SKM-1 treated with dmso at 0.1 percent for 144 hours (cell line): ENCODE measurements around the gene FOXO4.
"Not testable (repeated sequence)": the region's sequence is repeated elsewhere in the genome, so short reads cannot be mapped to it uniquely, and the experiment has no call there.

ENCODE experiments used
- DNase-seq: peaks from one replicate; lab custom pipeline; 2025; ENCODE audit not compliant: unreplicated experiment; lab: John Stamatoyannopoulos, UW

Gene FOXO4

GRCh38 chrX:71095555-71095980 lies at the start of gene FOXO4:
FOXO4 (plus strand) TSS chrX:71095851; CDS start chrX:71096529, 678 bp downstream.
- peak; percentile 71 for DNase-seq

GRCh38 chrX:71047891-71048290 lies 47.8 kb upstream of the FOXO4 start:
- not testable (repeated sequence) for DNase-seq

- DNase-seq = no peak
Observed at GRCh38 chrX:71052721-71053120, 42.9 kb upstream of the FOXO4 start.

GRCh38 chrX:71053217-71053621 lies 42.4 kb upstream of the FOXO4 start:
- DNase-seq = no peak

- no peak for DNase-seq
Observed at GRCh38 chrX:71056867-71057266, 38.8 kb upstream of the FOXO4 start.

GRCh38 chrX:71057848-71058530 lies 37.7 kb upstream of the FOXO4 start:
- DNase-seq = no peak

GRCh38 chrX:71060127-71060526 lies 35.5 kb upstream of the FOXO4 start:
- DNase-seq = no peak

- no peak for DNase-seq
Observed at GRCh38 chrX:71067089-71067488, 28.6 kb upstream of the FOXO4 start.

GRCh38 chrX:71067712-71068043 lies 28.0 kb upstream of the FOXO4 start:
- DNase-seq = no peak

GRCh38 chrX:71068044-71068918 lies 27.4 kb upstream of the FOXO4 start, which contains the start of gene SNX12:
SNX12 (minus strand) TSS chrX:71068334; CDS start chrX:71068306, 28 bp downstream.
- DNase-seq = peak; percentile 81

- DNase-seq = no peak
Observed at GRCh38 chrX:71070531-71070930, 25.1 kb upstream of the FOXO4 start.

GRCh38 chrX:71081330-71082123 lies 14.1 kb upstream of the FOXO4 start:
- no peak for DNase-seq

GRCh38 chrX:71082124-71082647 lies 13.5 kb upstream of the FOXO4 start:
- DNase-seq = no peak

GRCh38 chrX:71082822-71083221 lies 12.8 kb upstream of the FOXO4 start:
- DNase-seq = no peak

GRCh38 chrX:71085900-71086299 lies 9.8 kb upstream of the FOXO4 start:
- DNase-seq = no peak

- no peak for DNase-seq
Observed at GRCh38 chrX:71091263-71091662, 4.4 kb upstream of the FOXO4 start.

GRCh38 chrX:71095033-71095432 lies 618 bp upstream of the FOXO4 start:
- no peak for DNase-seq

- DNase-seq = peak; percentile 32
Observed at GRCh38 chrX:71095981-71096759, 519 bp downstream of the FOXO4 start.

GRCh38 chrX:71096760-71097032 lies 1.0 kb downstream of the FOXO4 start:
- no peak for DNase-seq

- DNase-seq = peak; percentile 47
Observed at GRCh38 chrX:71098302-71098701, 2.7 kb downstream of the FOXO4 start.
